Adrenal gland (tissue), 5 donors: Measurements from ENCODE around the gene RBBP7.

Source experiments
- POLR2A ChIP-seq, 2 donors: fragments of 450-650 bp; IDR thresholded peaks; one replicate each; pipeline ENCODE4 v1.6.1; 2017; ENCODE audit warnings: antibody characterized with exemption in 2 of 2, mild to moderate bottlenecking in 2 of 2, moderate library complexity in 1 of 2
- TF ChIP-seq, protein P1 (sequence below), 6 experiments: fragments of 450-650 bp in 4 of 6; fragments of 200-600 bp in 2 of 6; sonication (generic) in 1 of 6; IDR thresholded peaks; 1 replicate in 5 of 6; 2 replicates in 1 of 6; pipeline versions ENCODE4 v1.5.1 to v1.8.0; 2016 to 2021; ENCODE audit warnings: antibody characterized with exemption in 6 of 6, mild to moderate bottlenecking in 2 of 6, moderate library complexity in 1 of 6
- donor health status: DM: no; HTN: no; CAD: no.

DNA sequence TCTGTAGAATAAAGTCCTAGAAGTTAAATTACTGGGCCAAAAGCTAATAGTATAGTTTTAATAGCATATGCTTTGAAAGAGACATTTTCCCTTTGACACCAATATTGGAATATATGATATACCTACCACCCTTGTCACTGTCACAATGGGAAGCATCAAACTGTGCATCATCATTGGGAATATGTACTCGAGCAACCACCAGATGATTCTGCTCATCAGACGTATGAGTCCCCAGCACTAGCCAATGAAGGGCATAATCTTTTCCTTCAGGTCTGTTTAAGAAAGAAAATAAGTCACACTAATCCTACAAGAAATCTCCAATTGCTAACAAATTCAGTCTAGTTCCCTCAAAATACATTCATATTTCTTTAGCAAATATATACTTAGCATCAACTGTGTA is 7.3 kb downstream of the RBBP7 start:
- TF ChIP-seq POLR2A (IDR thresholded peaks at IDR 0.05): no peak
- TF ChIP-seq, protein P1, sequence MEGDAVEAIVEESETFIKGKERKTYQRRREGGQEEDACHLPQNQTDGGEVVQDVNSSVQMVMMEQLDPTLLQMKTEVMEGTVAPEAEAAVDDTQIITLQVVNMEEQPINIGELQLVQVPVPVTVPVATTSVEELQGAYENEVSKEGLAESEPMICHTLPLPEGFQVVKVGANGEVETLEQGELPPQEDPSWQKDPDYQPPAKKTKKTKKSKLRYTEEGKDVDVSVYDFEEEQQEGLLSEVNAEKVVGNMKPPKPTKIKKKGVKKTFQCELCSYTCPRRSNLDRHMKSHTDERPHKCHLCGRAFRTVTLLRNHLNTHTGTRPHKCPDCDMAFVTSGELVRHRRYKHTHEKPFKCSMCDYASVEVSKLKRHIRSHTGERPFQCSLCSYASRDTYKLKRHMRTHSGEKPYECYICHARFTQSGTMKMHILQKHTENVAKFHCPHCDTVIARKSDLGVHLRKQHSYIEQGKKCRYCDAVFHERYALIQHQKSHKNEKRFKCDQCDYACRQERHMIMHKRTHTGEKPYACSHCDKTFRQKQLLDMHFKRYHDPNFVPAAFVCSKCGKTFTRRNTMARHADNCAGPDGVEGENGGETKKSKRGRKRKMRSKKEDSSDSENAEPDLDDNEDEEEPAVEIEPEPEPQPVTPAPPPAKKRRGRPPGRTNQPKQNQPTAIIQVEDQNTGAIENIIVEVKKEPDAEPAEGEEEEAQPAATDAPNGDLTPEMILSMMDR (IDR thresholded peaks at IDR 0.05): no peak
